Epithelial cell of esophagus (primary cell): ENCODE data around the gene OR6C3.

Experiments
- DNase-seq: peaks from one replicate; pipeline ENCODE4 v3.0.0; 2010; ENCODE audit warnings: low read depth
- H3K4me3 ChIP-seq: 2 replicates; pipeline ENCODE4 v1.5.1; 2011; ENCODE audit warnings: mild to moderate bottlenecking, low read length, control low read depth
- CTCF ChIP-seq: IDR thresholded peaks from 2 replicates; pipeline ENCODE4 v1.5.1; 2011; ENCODE audit warnings: low read depth, mild to moderate bottlenecking, low read length, control low read depth, inconsistent platforms; ENCODE audit not compliant: insufficient read depth; ENCODE audit errors: missing control alignments

The OR6C3 gene

GRCh38 chr12:55362675-55363074 lies 32.1 kb downstream of the OR6C3 start, which contains the start of gene OR6C75:
Gene OR6C75, plus strand, starts transcription at chr12:55362975. Its CDS starts 2,136 bp downstream, at chr12:55365111.
- no peak within 1 kb of the TSS for H3K4me3 ChIP-seq
- TF ChIP-seq CTCF: no peak
- DNase-seq: no peak

GRCh38 chr12:55365086-55365485 lies 34.5 kb downstream of the OR6C3 start:
- DNase-seq: no peak

GRCh38 chr12:55372521-55372920 lies 42.0 kb downstream of the OR6C3 start:
- no peak for DNase-seq
- H3K4me3 ChIP-seq: no peak overlapping the region
- no peak for TF ChIP-seq CTCF

More at GRCh38 chr12:55365086-55365485, 34.5 kb downstream of the OR6C3 start:
- TF ChIP-seq CTCF: no peak
- no peak overlapping the region for H3K4me3 ChIP-seq
